Suprapubic skin (tissue), 3 donors: ENCODE data around the gene SEPTIN7.

Experiments
- EP300 ChIP-seq: sonication (generic); formaldehyde crosslinking; IDR thresholded peaks from one replicate; pipeline ENCODE4 v1.6.1; 2017; ENCODE audit warnings: antibody characterized with exemption
- TF ChIP-seq, protein P1 (sequence below), 2 donors: fragments of 200-600 bp in 1 of 2; fragments of 450-650 bp in 1 of 2; sonication (generic) in 1 of 2; IDR thresholded peaks; one replicate each; pipeline ENCODE4 v1.5.1; 2016 to 2019; ENCODE audit warnings: antibody characterized with exemption in 2 of 2, mild to moderate bottlenecking in 1 of 2, moderate library complexity in 1 of 2

- TF ChIP-seq, protein P1, sequence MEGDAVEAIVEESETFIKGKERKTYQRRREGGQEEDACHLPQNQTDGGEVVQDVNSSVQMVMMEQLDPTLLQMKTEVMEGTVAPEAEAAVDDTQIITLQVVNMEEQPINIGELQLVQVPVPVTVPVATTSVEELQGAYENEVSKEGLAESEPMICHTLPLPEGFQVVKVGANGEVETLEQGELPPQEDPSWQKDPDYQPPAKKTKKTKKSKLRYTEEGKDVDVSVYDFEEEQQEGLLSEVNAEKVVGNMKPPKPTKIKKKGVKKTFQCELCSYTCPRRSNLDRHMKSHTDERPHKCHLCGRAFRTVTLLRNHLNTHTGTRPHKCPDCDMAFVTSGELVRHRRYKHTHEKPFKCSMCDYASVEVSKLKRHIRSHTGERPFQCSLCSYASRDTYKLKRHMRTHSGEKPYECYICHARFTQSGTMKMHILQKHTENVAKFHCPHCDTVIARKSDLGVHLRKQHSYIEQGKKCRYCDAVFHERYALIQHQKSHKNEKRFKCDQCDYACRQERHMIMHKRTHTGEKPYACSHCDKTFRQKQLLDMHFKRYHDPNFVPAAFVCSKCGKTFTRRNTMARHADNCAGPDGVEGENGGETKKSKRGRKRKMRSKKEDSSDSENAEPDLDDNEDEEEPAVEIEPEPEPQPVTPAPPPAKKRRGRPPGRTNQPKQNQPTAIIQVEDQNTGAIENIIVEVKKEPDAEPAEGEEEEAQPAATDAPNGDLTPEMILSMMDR (IDR thresholded peaks at IDR 0.05) = no peak
- TF ChIP-seq EP300 = no peak
Measured at GRCh38 chr7:35820858-35821257, 20.0 kb downstream of the SEPTIN7 start.
